Heart right ventricle (tissue), 16 donors: Measurements from ENCODE around the gene ADAMTS12. TPM values are rescaled to one million over a fixed set of nuclear protein-coding genes. Genes with fewer than 3 reads are reported as not detected.
A peak's percentile ranks its signal among the peaks of the same experiment; 100 is the strongest.

Experiments used
- ATAC-seq, 8 donors: fragments of 200-7000 bp; cut with Tn5 transposase; one replicate each; pipeline ENCODE4 v1.9.1; 2020; ENCODE audit warnings: mild to moderate bottlenecking in 8 of 8, moderate library complexity in 8 of 8, moderate number of reproducible peaks in 1 of 8
- DNase-seq, 2 donors: peaks; one replicate each; pipeline ENCODE4 v3.0.0-alpha.2; 2020
- H3K27ac ChIP-seq, 10 donors: fragments of 200-600 bp; sonication (generic) in 2 of 10; one replicate each; pipeline versions ENCODE4 v1.5.0 to v1.8.0; 2020 to 2022; ENCODE audit warnings: mild to moderate bottlenecking in 3 of 10
- H3K27me3 ChIP-seq, 7 donors: fragments of 200-600 bp; one replicate each; pipeline ENCODE4 v1.8.0; 2021 to 2022; ENCODE audit warnings: mild to moderate bottlenecking in 2 of 7
- H3K36me3 ChIP-seq, 9 donors: fragments of 200-600 bp; sonication (generic) in 1 of 9; one replicate each; pipeline versions ENCODE4 v1.5.0 to v1.8.0; 2020 to 2022; ENCODE audit warnings: mild to moderate bottlenecking in 2 of 9
- H3K4me1 ChIP-seq, 9 donors: fragments of 200-600 bp; sonication (generic) in 1 of 9; one replicate each; pipeline versions ENCODE4 v1.5.0 to v1.8.0; 2020 to 2022; ENCODE audit warnings: mild to moderate bottlenecking in 4 of 9
- H3K4me3 ChIP-seq, 10 donors: fragments of 200-600 bp; sonication (generic) in 2 of 10; one replicate each; pipeline versions ENCODE4 v1.5.0 to v1.8.0; 2020 to 2022; ENCODE audit warnings: mild to moderate bottlenecking in 7 of 10, moderate library complexity in 2 of 10
- H3K9me3 ChIP-seq, 11 donors: fragments of 200-600 bp in 10 of 11; sonication (generic) in 2 of 11; one replicate each; pipeline versions ENCODE4 v1.5.0 to v1.8.0; 2013 to 2022; ENCODE audit warnings: mild to moderate bottlenecking in 2 of 11, control low read depth in 1 of 11, moderate library complexity in 1 of 11
- WGBS, 2 donors: extraction: QIAGEN DNeasy Blood & Tissue Kit; methylation state at CpG; one replicate each; pipeline ENCODE4 v1.1.7; 2013; ENCODE audit warnings: inconsistent platforms in 1 of 2; 5-methylcytosine and 5-hydroxymethylcytosine counted together
- intact Hi-C, 10 donors: fragments of 100-400 bp; cut with DNase I; formaldehyde crosslinking; loops; one replicate each; pipeline versions ENCODE4 v1.11.1 to v1.14.2; 2022
- polyA plus RNA-seq, 2 donors: library from polyadenylated mRNA; stranded (reverse); fragments of 200-250 nt; gene quantifications; one replicate each; pipeline ENCODE4 v1.2.3, GENCODE V29; 2013
- total RNA-seq, 10 donors: library from RNA; stranded (reverse); fragmentation: NEBNext Ultra II Directional in 3 of 10; extraction: Animal tissue kit (Norgen Biotek cat#: 25700) in 3 of 10; gene quantifications; one replicate each; pipeline versions ENCODE4 v1.2.1 to v1.2.4, GENCODE V29; 2021 to 2023
- TF ChIP-seq, protein P1 (sequence below), 9 donors: fragments of 200-600 bp; sonication (generic) in 2 of 9; IDR thresholded peaks; one replicate each; pipeline versions ENCODE4 v1.5.0 to v1.8.0; 2021 to 2022; ENCODE audit warnings: antibody characterized with exemption in 9 of 9, mild to moderate bottlenecking in 5 of 9, moderate library complexity in 1 of 9
- donor health status: Arrhythmogenic right ventricular cardiomyopathy.
- donor health status: ischemic (EF 13 %, LVEDD 7.1; RV severe dilation, severe dysfunction).
- donor health status: healthy with polysubstance abuse.
- donor health status: DM: no; HTN: yes; CAD: no.
- donor health status: DM: no; HTN: no; CAD: no.
- donor health status: ischemic (EF 25% LVEDD 6.9; RV normal size, moderate dysfunction).
- donor health status: ischemic (EF 25% LVEDD 5.7; RV mildly dilated, moderate dysfunction).
- donor health status: healthy.
- donor health status: DM: yes; HTN: yes; CAD: no.
- donor health status: Ischemic cardiomyopathy.
- donor health status: ischemic (EF 35%, LVEDD 5.7; RV mildly dilated, moderate dysfunction).
- donor health status: nonischemic (EF 11% LVEDD 7.7; RV severe dilation, severe dysfunction).
- donor health status: DM: yes; HTN: yes; CAD: no.
- donor health status: PGD.
- donor health status: ischemic (EF 29% LVEDD 5.4; RV normal size, mild dysfunction).
- donor health status: nonischemic (EF 23%, LVEDD 6.1; RV moderate dilation, normal function).

Gene ADAMTS12
- total and polyA plus RNA-seq, 12 donors: 0.37 to 3.7 (median 1.3) TPM

DNA sequence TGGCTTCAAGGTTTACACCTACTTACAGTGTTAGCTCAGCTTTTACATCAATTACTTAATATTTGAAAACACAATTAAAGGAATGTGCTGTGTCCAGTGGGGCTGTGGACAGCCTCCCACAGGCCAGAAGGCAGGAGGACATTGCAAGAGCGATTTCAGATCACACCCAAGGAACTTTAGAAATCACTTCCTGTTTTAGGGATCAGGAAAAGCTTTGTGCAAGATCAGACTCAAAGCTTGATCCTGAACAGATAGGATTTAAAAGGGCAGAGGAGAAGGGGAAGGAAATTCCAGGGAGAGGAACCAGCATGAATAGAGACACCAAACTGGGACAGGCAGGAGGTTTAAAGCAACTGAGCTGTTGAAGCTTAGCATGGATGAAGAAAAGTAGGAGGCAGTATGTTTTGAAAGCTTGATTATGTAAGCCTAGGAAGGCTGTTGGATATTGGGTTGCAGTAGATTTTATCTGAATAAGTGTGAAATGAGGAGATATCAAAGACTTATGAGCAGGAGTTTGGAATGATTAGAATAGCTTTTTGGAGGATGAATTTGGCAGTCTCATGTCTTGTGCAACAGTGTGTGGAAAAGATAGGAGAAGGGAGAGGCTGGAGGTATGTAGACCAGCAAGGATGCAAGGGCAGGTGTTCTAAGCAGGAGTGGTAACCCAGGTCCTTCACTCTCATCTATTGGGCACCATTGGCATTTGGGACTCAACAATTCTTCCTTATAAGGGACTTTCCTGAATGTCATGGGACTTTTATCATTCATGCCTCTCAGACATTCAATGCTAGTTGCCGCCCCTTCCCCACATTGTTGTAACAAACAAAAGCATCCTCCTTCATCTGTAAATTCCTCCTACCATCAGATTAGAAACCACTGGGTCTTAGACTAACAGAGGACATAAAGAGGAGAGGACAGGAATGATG is 327.5 kb downstream of the ADAMTS12 start:
- H3K4me3 ChIP-seq: no peak overlapping the region
- peak; percentile 19 to 75 (median 62) for ATAC-seq
- intact Hi-C loops: no loop called here
- peak overlapping the region in 5 of 10 donors; percentile 17 to 60 (median 25) for H3K27ac ChIP-seq
- no peaks in the 10 kb centered on the region for H3K36me3 ChIP-seq
- TF ChIP-seq, protein P1, sequence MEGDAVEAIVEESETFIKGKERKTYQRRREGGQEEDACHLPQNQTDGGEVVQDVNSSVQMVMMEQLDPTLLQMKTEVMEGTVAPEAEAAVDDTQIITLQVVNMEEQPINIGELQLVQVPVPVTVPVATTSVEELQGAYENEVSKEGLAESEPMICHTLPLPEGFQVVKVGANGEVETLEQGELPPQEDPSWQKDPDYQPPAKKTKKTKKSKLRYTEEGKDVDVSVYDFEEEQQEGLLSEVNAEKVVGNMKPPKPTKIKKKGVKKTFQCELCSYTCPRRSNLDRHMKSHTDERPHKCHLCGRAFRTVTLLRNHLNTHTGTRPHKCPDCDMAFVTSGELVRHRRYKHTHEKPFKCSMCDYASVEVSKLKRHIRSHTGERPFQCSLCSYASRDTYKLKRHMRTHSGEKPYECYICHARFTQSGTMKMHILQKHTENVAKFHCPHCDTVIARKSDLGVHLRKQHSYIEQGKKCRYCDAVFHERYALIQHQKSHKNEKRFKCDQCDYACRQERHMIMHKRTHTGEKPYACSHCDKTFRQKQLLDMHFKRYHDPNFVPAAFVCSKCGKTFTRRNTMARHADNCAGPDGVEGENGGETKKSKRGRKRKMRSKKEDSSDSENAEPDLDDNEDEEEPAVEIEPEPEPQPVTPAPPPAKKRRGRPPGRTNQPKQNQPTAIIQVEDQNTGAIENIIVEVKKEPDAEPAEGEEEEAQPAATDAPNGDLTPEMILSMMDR (IDR thresholded peaks at IDR 0.05): no peak
- no peak for DNase-seq
- WGBS, 2 donors: 71 to 76% methylated on average over 2 of the region's 2 CpGs
- H3K4me1 ChIP-seq: peaks cover 0 to 23% (median 18%) of the 10 kb centered on the region in 9 donors
- no peaks in the 10 kb centered on the region for H3K27me3 ChIP-seq
- H3K9me3 ChIP-seq: no peaks in the 10 kb centered on the region

GRCh38 chr5:33563530-33563929 is 328.3 kb downstream of the ADAMTS12 start:
- WGBS, 2 donors: 38 to 63% methylated on average over 2 of the region's 2 CpGs

DNA sequence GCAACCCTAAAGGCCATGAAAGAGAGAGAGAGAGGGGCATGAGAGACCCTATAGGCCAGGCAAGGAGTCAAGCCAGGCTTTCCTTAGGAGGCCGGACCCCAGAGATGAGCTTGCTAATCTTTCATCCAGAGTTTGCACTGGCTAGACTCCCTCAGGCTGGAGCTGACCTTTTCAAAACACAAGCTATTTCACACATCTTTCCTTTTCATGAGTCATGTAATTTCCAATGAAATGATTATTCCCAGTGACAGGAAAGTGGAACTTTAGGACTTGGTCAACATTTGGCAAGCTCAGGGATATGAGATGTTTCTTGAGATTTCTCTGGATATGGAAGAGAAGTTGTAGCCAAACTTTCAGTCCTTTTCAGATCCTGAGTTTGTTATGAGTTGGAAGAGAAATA is 333.3 kb downstream of the ADAMTS12 start:
- TF ChIP-seq, protein P1 (IDR thresholded peaks at IDR 0.05): no peak
- Histone ChIP-seq H3K9me3 (no peaks in the 10 kb centered on the region), H3K4me3 (no peak overlapping the region), H3K36me3 (no peaks in the 10 kb centered on the region), H3K27me3 (no peaks in the 10 kb centered on the region), H3K4me1 (peaks cover 0 to 27% (median 5%) of the 10 kb centered on the region in 9 donors), H3K27ac (peak overlapping the region in 1 of 10 donors; percentile 15)
- intact Hi-C loops: no loop called here
- no peak for DNase-seq
- ATAC-seq: peak in 2 of 8 donors; percentile 42 to 72
- WGBS, 2 donors: 66 to 74% methylated on average over 1 of the region's 1 CpG

More at GRCh38 chr5:33563530-33563929, 328.3 kb downstream of the ADAMTS12 start:
- TF ChIP-seq, protein P1 (IDR thresholded peaks at IDR 0.05): no peak
- H3K4me1 ChIP-seq: peaks cover 0 to 28% (median 19%) of the 10 kb centered on the region in 9 donors
- H3K9me3 ChIP-seq: no peaks in the 10 kb centered on the region
- H3K36me3 ChIP-seq: no peaks in the 10 kb centered on the region
- H3K27ac ChIP-seq: peak overlapping the region in 3 of 10 donors; percentile 21 to 60 (median 43)
- intact Hi-C loops: no loop called here
- ATAC-seq: peak in 2 of 8 donors; percentile 23 to 39
- DNase-seq: no peak
- no peak overlapping the region for H3K4me3 ChIP-seq
- H3K27me3 ChIP-seq: no peaks in the 10 kb centered on the region

GRCh38 chr5:33557605-33558004 is 334.2 kb downstream of the ADAMTS12 start:
- Histone ChIP-seq H3K9me3 (peaks cover 0 to 8% (median 0%) of the 10 kb centered on the region in 11 donors), H3K36me3 (no peaks in the 10 kb centered on the region), H3K27ac (no peak overlapping the region), H3K4me1 (peaks cover 0 to 22% (median 0%) of the 10 kb centered on the region in 9 donors), H3K27me3 (no peaks in the 10 kb centered on the region), H3K4me3 (no peak overlapping the region)
- DNase-seq: no peak
- TF ChIP-seq, protein P1 (IDR thresholded peaks at IDR 0.05): no peak
- 75 to 78% methylated on average over 3 of the region's 3 CpGs for WGBS, 2 donors
- ATAC-seq: no peak
- intact Hi-C loops: no loop called here
